Superior temporal gyrus (tissue), 1 donor: ENCODE measurements around the gene INCA1.

Experiments used
- DNase-seq: peaks from one replicate; pipeline ENCODE4 v3.0.0-alpha.2; 2016; ENCODE audit errors: extremely low spot score

Gene INCA1

GRCh38 chr17:5011928-5012327 is 14.6 kb upstream of the INCA1 start:
- no peak for DNase-seq

GRCh38 chr17:5003214-5003867 is 6.0 kb upstream of the INCA1 start:
- no peak for DNase-seq

- no peak for DNase-seq
These were observed 4.9 kb upstream of the INCA1 start for GRCh38 chr17:5002121-5002788.

GRCh38 chr17:5000237-5000639 is 2.9 kb upstream of the INCA1 start:
- no peak for DNase-seq

GRCh38 chr17:4999430-5000093 is 2.2 kb upstream of the INCA1 start:
- DNase-seq = no peak

- no peak for DNase-seq
These were observed 1.6 kb upstream of the INCA1 start for GRCh38 chr17:4998732-4999429.

- DNase-seq = no peak
These were observed 857 bp upstream of the INCA1 start for GRCh38 chr17:4998027-4998731.

GRCh38 chr17:4994081-4994595 is 3.2 kb downstream of the INCA1 start:
- no peak for DNase-seq

GRCh38 chr17:4987767-4988567 is 9.4 kb downstream of the INCA1 start:
- DNase-seq = no peak

- peak; percentile 86 for DNase-seq
These were observed 10.2 kb downstream of the INCA1 start, which contains the start of gene CAMTA2 for GRCh38 chr17:4986951-4987766. TSS of gene CAMTA2 (minus strand) at chr17:4987675. CDS start at chr17:4986222, 1,453 bp downstream.

GRCh38 chr17:4986403-4986802 is 10.9 kb downstream of the INCA1 start:
- DNase-seq = no peak

- DNase-seq = no peak
These were observed 15.0 kb downstream of the INCA1 start for GRCh38 chr17:4982305-4982704.

- DNase-seq = peak; percentile 67
These were observed 16.6 kb downstream of the INCA1 start for GRCh38 chr17:4980644-4981216.

GRCh38 chr17:4978726-4979125 is 18.6 kb downstream of the INCA1 start:
- no peak for DNase-seq

GRCh38 chr17:4974115-4974670 is 23.1 kb downstream of the INCA1 start:
- no peak for DNase-seq

- DNase-seq = no peak
These were observed 23.8 kb downstream of the INCA1 start for GRCh38 chr17:4973256-4974114.

- no peak for DNase-seq
These were observed 24.6 kb downstream of the INCA1 start for GRCh38 chr17:4972752-4973151.

- no peak for DNase-seq
These were observed 25.0 kb downstream of the INCA1 start for GRCh38 chr17:4972322-4972721.
